ENCODE measurements around the gene CNTN6. TPM values are rescaled to one million over a fixed set of nuclear protein-coding genes. Genes with fewer than 3 reads are reported as not detected.

CNTN6 gene
- polyA plus RNA-seq, 1 of the 3 experiments (the other 2 are of a cell fraction), result 0.02 TPM

GRCh38 chr3:1439395-1439794, 346.6 kb downstream of the CNTN6 start:
- Histone ChIP-seq H3K79me2 (ENCODE audit: insufficient read depth) (no peaks in the 10 kb centered on the region), H3K4me3 (ENCODE audit: low read depth in 2 of 2, low read length in 1 of 2) (no peak overlapping the region), H3F3A (replicated peaks; ENCODE audit: insufficient read depth) (no peaks in the 10 kb centered on the region), H3K9me3 (0 out of 2 replicates have a peak, but pooled peaks cover under 1% of the 10 kb centered on the region), H3K4me1 (ENCODE audit: control insufficient read depth in 1 of 2, insufficient read depth in 2 of 2, low read depth in 1 of 2, low read length in 1 of 2) (no peaks in the 10 kb centered on the region), H3K4me2 (no peak overlapping the region), H3K9ac (no peak overlapping the region), H4K20me1 (ENCODE audit: insufficient read depth) (no peaks in the 10 kb centered on the region), H2AFZ (ENCODE audit: low read depth) (no peak overlapping the region), H3K9me2 (no peaks in the 10 kb centered on the region), H3K27me3 (ENCODE audit: insufficient read depth) (no peaks in the 10 kb centered on the region), H3K36me3 (replicated peaks in 1 of 2; ENCODE audit: control insufficient read depth in 1 of 2, insufficient read depth in 2 of 2, low read length in 1 of 2) (no peaks in the 10 kb centered on the region), H3K27ac (ENCODE audit: low read depth in 2 of 2, low read length in 1 of 2) (no peak overlapping the region)
- DNase-seq, result no peak
- WGBS (ENCODE audit: low lambda C conversion rate), result 8% methylated on average over 2 of the region's 2 CpGs
- TF ChIP-seq RCOR1 (IDR thresholded peaks at IDR 0.05; ENCODE audit: low read length), result no peak
- no peak for TF ChIP-seq USF1 (IDR thresholded peaks at IDR 0.05; ENCODE audit: borderline replicate concordance, low read depth)
- no peak for TF ChIP-seq RXRA (IDR thresholded peaks at IDR 0.05; ENCODE audit: borderline replicate concordance, low read depth)
- 0 out of 2 replicates have a peak, but pooled peaks have one; percentile 10 for TF ChIP-seq RAD21 (IDR thresholded peaks at IDR 0.05; ENCODE audit: low read length)
- TF ChIP-seq GATA2 (CRISPR knock-in tag; IDR thresholded peaks at IDR 0.05), result no peak
- no peak for TF ChIP-seq TEAD4 (IDR thresholded peaks at IDR 0.05; ENCODE audit: borderline replicate concordance, insufficient read depth)
- CTCF ChIA-PET, result interaction anchor here (1.0 kb wide), 1 partner anchor 12 kb away, joined by 3 read pairs; no protein-coding TSS in a partner anchor
- POLR2A ChIA-PET, result no interaction called here

GRCh38 chr3:1442271-1442670, 349.4 kb downstream of the CNTN6 start:
- H4K20me1 ChIP-seq (ENCODE audit: insufficient read depth), result no peaks in the 10 kb centered on the region
- TF ChIP-seq RXRA (IDR thresholded peaks at IDR 0.05; ENCODE audit: borderline replicate concordance, low read depth) (no peak), REST (IDR thresholded peaks at IDR 0.05; ENCODE audit: low read depth, low read length) (no peak), CTCF (IDR thresholded peaks at IDR 0.05) (no peak), CHD2 (IDR thresholded peaks at IDR 0.05; ENCODE audit: low read length, partially characterized antibody) (no peak), SIN3A (IDR thresholded peaks at IDR 0.05; ENCODE audit: borderline replicate concordance, low read depth, low read length) (no peak), RCOR1 (IDR thresholded peaks at IDR 0.05; ENCODE audit: low read length) (no peak), YY1 (IDR thresholded peaks at IDR 0.05; ENCODE audit: low read depth) (no peak), ELF1 (IDR thresholded peaks at IDR 0.05) (no peak), PBX3 (IDR thresholded peaks at IDR 0.05) (no peak), EP300 (IDR thresholded peaks at IDR 0.05; ENCODE audit: borderline replicate concordance in 1 of 2, low read depth in 1 of 2, low read length in 1 of 2) (no peak), POLR2AphosphoS5 (IDR thresholded peaks at IDR 0.05; ENCODE audit: low read depth, low read length) (no peak), TEAD4 (IDR thresholded peaks at IDR 0.05; ENCODE audit: borderline replicate concordance, insufficient read depth) (no peak), TAF1 (IDR thresholded peaks at IDR 0.05; ENCODE audit: borderline replicate concordance, low read depth, low read length) (no peak)
- H3K9me3 ChIP-seq, result no peaks in the 10 kb centered on the region
- 32% methylated on average over 3 of the region's 3 CpGs for WGBS (ENCODE audit: low lambda C conversion rate)
- no peaks in the 10 kb centered on the region for H3K79me2 ChIP-seq (ENCODE audit: insufficient read depth)
- no peaks in the 10 kb centered on the region for H3K27me3 ChIP-seq (ENCODE audit: insufficient read depth)
- DNase-seq, result no peak
- ChIA-PET CTCF (no interaction called here), POLR2A (no interaction called here)
- no peaks in the 10 kb centered on the region for H3F3A ChIP-seq (replicated peaks; ENCODE audit: insufficient read depth)
- no peak overlapping the region for H3K4me2 ChIP-seq
- H3K4me1 ChIP-seq (ENCODE audit: control insufficient read depth in 1 of 2, insufficient read depth in 2 of 2, low read depth in 1 of 2, low read length in 1 of 2), result no peaks in the 10 kb centered on the region
- H2AFZ ChIP-seq (ENCODE audit: low read depth), result no peak overlapping the region
- H3K9ac ChIP-seq, result no peak overlapping the region
- no peaks in the 10 kb centered on the region for H3K9me2 ChIP-seq
- no peak overlapping the region for H3K4me3 ChIP-seq (ENCODE audit: low read depth in 2 of 2, low read length in 1 of 2)
- no peaks in the 10 kb centered on the region for H3K36me3 ChIP-seq (replicated peaks in 1 of 2; ENCODE audit: control insufficient read depth in 1 of 2, insufficient read depth in 2 of 2, low read length in 1 of 2)
- H3K27ac ChIP-seq (ENCODE audit: low read depth in 2 of 2, low read length in 1 of 2), result no peak overlapping the region
